Measurements from ENCODE around the gene ZBTB18. TPM values are rescaled to one million over a fixed set of nuclear protein-coding genes. Genes with fewer than 3 reads are reported as not detected.

ZBTB18 gene
- total RNA-seq, 1 experiment from 2014 or later, result 1.8 TPM

- ChIA-PET CTCF (no interaction called here), POLR2A (no interaction called here), RAD21 (ENCODE audit: low non-redundant PET in 1 of 2, low total read pairs in 2 of 2, uncharacterized antibody in 2 of 2, unreplicated experiment in 2 of 2) (no interaction called here)
- no peak overlapping the region for H3K4me3 ChIP-seq (replicated peaks in 1 of 2; ENCODE audit: low read depth in 1 of 2, low read length in 2 of 2)
- intact Hi-C loops (cut with micrococcal nuclease), result no loop called here
- H2AFZ ChIP-seq (ENCODE audit: low read depth, low read length, poor library complexity, severe bottlenecking), result no peak overlapping the region
- no peaks in the 10 kb centered on the region for H3K36me3 ChIP-seq (ENCODE audit: control insufficient read depth in 1 of 2, insufficient read depth in 2 of 2, low read length in 2 of 2)
- peaks cover 49% of the 10 kb centered on the region for H3K27me3 ChIP-seq (ENCODE audit: insufficient read depth, low read length)
- peaks cover 0 to 5% of the 10 kb centered on the region in 2 experiments; a peak in 1 of 4 replicates for H3K4me1 ChIP-seq (ENCODE audit: control insufficient read depth in 1 of 2, insufficient read depth in 2 of 2, low read length in 2 of 2)
- no peaks in the 10 kb centered on the region for H3K9me2 ChIP-seq (ENCODE audit: insufficient read depth)
- H3K4me2 ChIP-seq (ENCODE audit: low read length), result no peak overlapping the region
- H3K9ac ChIP-seq (ENCODE audit: low read length), result no peak overlapping the region
- ATAC-seq (no peak), DNase-seq (ENCODE audit: low read depth, low spot score) (no peak)
- H3K27ac ChIP-seq (ENCODE audit: low read depth, low read length), result no peak overlapping the region
- H3K79me2 ChIP-seq (ENCODE audit: insufficient read depth, low read length), result no peaks in the 10 kb centered on the region
- H4K20me1 ChIP-seq (ENCODE audit: insufficient read depth), result no peaks in the 10 kb centered on the region; the same call in 1 of the 2 replicates
- BruUV-seq (replicated peaks), result no TSS peak
- H3K9me3 ChIP-seq (ENCODE audit: control insufficient read depth in 1 of 2, insufficient read depth in 1 of 2, low read depth in 1 of 2, low read length in 2 of 2), result no peaks in the 10 kb centered on the region
- no peak for TF ChIP-seq TCF7L2 (IDR thresholded peaks at IDR 0.05; ENCODE audit: borderline replicate concordance, extremely low read depth, insufficient read depth, insufficient read length)
- TF ChIP-seq POLR2AphosphoS5 (IDR thresholded peaks at IDR 0.05; ENCODE audit: low read depth, low read length), result no peak
- no peak for TF ChIP-seq ZBTB33 (IDR thresholded peaks at IDR 0.05; ENCODE audit: extremely low read depth, insufficient replicate concordance, low read length)
- no peak for TF ChIP-seq JUND (IDR thresholded peaks at IDR 0.05)
- TF ChIP-seq ATF3 (IDR thresholded peaks at IDR 0.05), result no peak
- TF ChIP-seq CBX3 (IDR thresholded peaks at IDR 0.05; ENCODE audit: low read depth), result no peak
- no peak for TF ChIP-seq FOSL1 (IDR thresholded peaks at IDR 0.05; ENCODE audit: low read depth)
- no peak for TF ChIP-seq EZH2 (IDR thresholded peaks at IDR 0.05)
- TF ChIP-seq YY1 (IDR thresholded peaks at IDR 0.05; ENCODE audit: extremely low read depth, insufficient replicate concordance, low read depth, low read length), result no peak
- no peak for TF ChIP-seq POLR2A (IDR thresholded peaks at IDR 0.05; ENCODE audit: borderline replicate concordance, extremely low read depth, insufficient read depth, insufficient read length)
- no peak for TF ChIP-seq SIN3A (IDR thresholded peaks at IDR 0.05; ENCODE audit: low read depth)
- no peak for TF ChIP-seq ZNF274 (IDR thresholded peaks at IDR 0.05; ENCODE audit: low read depth, low read length)
- TF ChIP-seq MAX (IDR thresholded peaks at IDR 0.05), result no peak
- no peak for TF ChIP-seq SRF (IDR thresholded peaks at IDR 0.05; ENCODE audit: low read depth)
- no peak for TF ChIP-seq CEBPB (IDR thresholded peaks at IDR 0.05; ENCODE audit: low read depth)
- TF ChIP-seq EGR1 (IDR thresholded peaks at IDR 0.05; ENCODE audit: low read depth), result no peak
- no peak for TF ChIP-seq RAD21 (IDR thresholded peaks at IDR 0.05; ENCODE audit: low read depth)
These were observed 1.7 kb downstream of the ZBTB18 start for GRCh38 chr1:244052728-244053312.

All from HCT116 (cell line).